Placental epithelial cell (primary cell): ENCODE results near the gene CLEC18A. TPM values are rescaled to one million over a fixed set of nuclear protein-coding genes. Genes with fewer than 3 reads are reported as not detected.

Source experiments
- small RNA-seq: library from RNA; depleted of rRNA; stranded (forward); fragments of <200 nt; gene quantifications from one replicate; pipeline ENCODE3, GENCODE V24; 2012
- total RNA-seq: library from RNA; depleted of rRNA; stranded (reverse); fragments of >200 nt; gene quantifications from 2 replicates; pipeline ENCODE4 v1.2.3, GENCODE V29; 2012

Gene CLEC18A
- 0.39 and 0.43 TPM in 2 replicates for total RNA-seq

GRCh38 chr16:69951017-69951671 is at the start of gene CLEC18A:
CLEC18A (plus strand) TSS chr16:69951334; CDS start chr16:69951367, 33 bp downstream.

Small RNAs within 50 kb of the gene (small RNA-seq; reads per million reads assigned to genes)
- gene AC026468.1, result not detected
- 173 reads per million, percentile 99 among the genes with 10 or more reads in this experiment for gene MIR140

Other genes with a start within 250 kb of the CLEC18A start
- 19.2 and 76.8 TPM in 2 replicates for gene NQO1, start 224.8 kb upstream of the CLEC18A start, total RNA-seq
- gene NOB1, start 196.4 kb upstream of the CLEC18A start, total RNA-seq, result 17.6 and 38.5 TPM in 2 replicates
- 16.9 and 31.4 TPM in 2 replicates for gene WWP2, start 189.0 kb upstream of the CLEC18A start, total RNA-seq
- gene PDPR, start 163.0 kb downstream of the CLEC18A start, total RNA-seq, result 19.8 and 38.1 TPM in 2 replicates
- gene CLEC18C, start 222.5 kb downstream of the CLEC18A start, total RNA-seq, result 0.11 and 1.2 TPM in 2 replicates